A549 (cell line): Measurements from ENCODE around the gene NLRP1. TPM values are rescaled to one million over a fixed set of nuclear protein-coding genes. Genes with fewer than 3 reads are reported as not detected.

ENCODE experiments used
- ATAC-seq, 2 experiments: fragments of 200-7000 bp in 1 of 2; fragments of >200 bp in 1 of 2; cut with Nextera tagmentation in 1 of 2; cut with Tn5 transposase in 1 of 2; 3 replicates each; pipeline versions ENCODE4 v1.8.0 to v1.9.1; 2018 to 2020; ENCODE audit warnings: mild to moderate bottlenecking in 1 of 2, moderate library complexity in 1 of 2
- CTCF ChIA-PET: fragments of 300-600 bp; sonication (Branson Sonifier 250); formaldehyde crosslinking; extraction: SDS; loops from one replicate; lab custom pipeline; 2021; ENCODE audit warnings: antibody characterized with exemption, inconsistent platforms; lab: Yijun Ruan, JAX
- POLR2A ChIA-PET: fragments of 350-600 bp; formaldehyde crosslinking; extraction: SDS; loops from one replicate; lab custom pipeline; 2021; ENCODE audit warnings: antibody characterized with exemption, inconsistent platforms; lab: Yijun Ruan, JAX
- DNase-seq, 2 experiments: peaks; one replicate each; pipeline versions ENCODE4 v3.0.0 to v3.0.0-alpha.2; 2011 to 2016; ENCODE audit warnings: low read depth in 1 of 2, low spot score in 1 of 2
- FAIRE-seq: peaks from 2 replicates; lab custom pipeline; 2011; peaks lifted over from hg19 to GRCh38; lab: Jason Lieb, UNC
- H3K27ac ChIP-seq, 2 experiments: fragments of >200 bp; sonication (Bioruptor Twin); formaldehyde crosslinking; 3 replicates each; pipeline ENCODE4 v1.5.1; 2016 to 2017
- H3K4me1 ChIP-seq: fragments of >200 bp; sonication (Bioruptor Twin); formaldehyde crosslinking; 3 replicates; pipeline ENCODE4 v1.6.1; 2016
- H3K4me2 ChIP-seq: fragments of >200 bp; sonication (Bioruptor Twin); formaldehyde crosslinking; 3 replicates; pipeline ENCODE4 v1.6.1; 2016
- H3K4me3 ChIP-seq: fragments of >200 bp; sonication (Bioruptor Twin); formaldehyde crosslinking; 3 replicates; pipeline ENCODE4 v1.5.1; 2016
- H3K9me3 ChIP-seq: fragments of >200 bp; sonication (Bioruptor Twin); formaldehyde crosslinking; 3 replicates; pipeline ENCODE4 v1.6.1; 2016
- ATOH8 ChIP-seq: fragments of 250-450 bp; sonication (Bioruptor Pico); IDR thresholded peaks from 2 replicates; pipeline ENCODE4 v1.5.0; 2020; ENCODE audit warnings: low read depth, mild to moderate bottlenecking, moderate library complexity
- BCL3 ChIP-seq: fragments of >200 bp; sonication (Bioruptor Twin); formaldehyde crosslinking; IDR thresholded peaks from 3 replicates; pipeline ENCODE4 v1.6.1; 2016
- CEBPB ChIP-seq, 2 experiments: fragments of >200 bp in 1 of 2; sonication (Bioruptor Twin) in 1 of 2; formaldehyde crosslinking in 1 of 2; IDR thresholded peaks; 2 replicates each; pipeline ENCODE4 v1.6.1; 2012 to 2016
- EHMT2 ChIP-seq: fragments of 200-600 bp; sonication (generic); IDR thresholded peaks from 2 replicates; pipeline ENCODE4 v1.6.1; 2016; ENCODE audit warnings: antibody characterized with exemption, low read depth, mild to moderate bottlenecking, moderate library complexity
- ELK1 ChIP-seq: fragments of 150-350 bp; IDR thresholded peaks from 2 replicates; pipeline ENCODE4 v1.6.1; 2014; ENCODE audit warnings: low read depth, mild to moderate bottlenecking, low read length
- ESRRA ChIP-seq: fragments of 150-350 bp; IDR thresholded peaks from 2 replicates; pipeline ENCODE4 v1.6.1; 2014; ENCODE audit warnings: mild to moderate bottlenecking, low read length, borderline replicate concordance
- FOSB ChIP-seq: fragments of 250-450 bp; sonication (Bioruptor Pico); IDR thresholded peaks from 2 replicates; pipeline ENCODE4 v1.5.0; 2020; ENCODE audit warnings: mild to moderate bottlenecking, moderate library complexity
- GATA3 ChIP-seq: IDR thresholded peaks from 2 replicates; pipeline ENCODE4 v1.6.1; 2012; ENCODE audit warnings: borderline replicate concordance
- HES2 ChIP-seq: fragments of >200 bp; sonication (Bioruptor Twin); formaldehyde crosslinking; IDR thresholded peaks from 2 replicates; pipeline ENCODE4 v1.6.1; 2016
- HMGXB4 ChIP-seq: fragments of 250-450 bp; sonication (Bioruptor Pico); IDR thresholded peaks from 2 replicates; pipeline ENCODE4 v1.5.0; 2021; ENCODE audit warnings: mild to moderate bottlenecking, moderate library complexity, borderline replicate concordance
- JUN ChIP-seq, 2 experiments: fragments of >200 bp; sonication (Bioruptor Twin); formaldehyde crosslinking; IDR thresholded peaks; 2 replicates in 1 of 2; 3 replicates in 1 of 2; pipeline ENCODE4 v1.6.1; 2016 to 2017
- MAFK ChIP-seq: fragments of 450-650 bp; IDR thresholded peaks from 2 replicates; pipeline ENCODE4 v1.6.1; 2014; ENCODE audit not compliant: partially characterized antibody
- PBX3 ChIP-seq: IDR thresholded peaks from 2 replicates; pipeline ENCODE4 v1.6.1; 2012
- POLR2AphosphoS2 ChIP-seq: conservative IDR thresholded peaks from 2 replicates; pipeline ENCODE4 v1.6.1; 2012; ENCODE audit warnings: low read length, improper control_type of control experiment, inconsistent platforms
- RNF2 ChIP-seq: fragments of 200-600 bp; sonication (generic); IDR thresholded peaks from 2 replicates; pipeline ENCODE4 v1.6.1; 2016; ENCODE audit warnings: low read depth, mild to moderate bottlenecking, antibody characterized with exemption, moderate library complexity, borderline replicate concordance
- SMC3 ChIP-seq: fragments of >200 bp; sonication (Bioruptor Twin); formaldehyde crosslinking; IDR thresholded peaks from 3 replicates; pipeline ENCODE4 v1.6.1; 2018; ENCODE audit warnings: inconsistent platforms
- TP53 ChIP-seq: fragments of 250-450 bp; sonication (Bioruptor Pico); IDR thresholded peaks from 2 replicates; pipeline ENCODE4 v1.5.0; 2021; ENCODE audit warnings: mild to moderate bottlenecking, moderate library complexity
- ZFP36 ChIP-seq: fragments of 450-650 bp; IDR thresholded peaks from 2 replicates; pipeline ENCODE4 v1.6.1; 2014; ENCODE audit warnings: borderline replicate concordance; ENCODE audit not compliant: partially characterized antibody
- ZNF302 ChIP-seq: fragments of 250-450 bp; sonication (Bioruptor Pico); IDR thresholded peaks from 2 replicates; pipeline ENCODE4 v1.9.0; 2021; ENCODE audit warnings: inconsistent platforms, mild to moderate bottlenecking, moderate library complexity
- ZSCAN20 ChIP-seq: fragments of 250-450 bp; sonication (Bioruptor Pico); IDR thresholded peaks from 2 replicates; pipeline ENCODE4 v1.8.0; 2022; ENCODE audit warnings: mild to moderate bottlenecking, moderate library complexity
- WGBS: methylation state at CpG from one replicate; pipeline ENCODE4 v1.1.6; 2017; ENCODE audit errors: missing lambda C conversion rate; 5-methylcytosine and 5-hydroxymethylcytosine counted together
- polyA plus RNA-seq, 4 experiments: library from polyadenylated mRNA; depleted of rRNA in 3 of 4; stranded (reverse); fragments of >200 nt; fragmentation: RNase III in 1 of 4; extraction: RNeasy Plus Mini Kit Qiagen cat#74134 plus additional on column Dnase treatment in 1 of 4; gene quantifications; 2 replicates in 3 of 4; 3 replicates in 1 of 4; pipeline ENCODE4 v1.2.3, GENCODE V29; 2011 to 2017

The NLRP1 gene
- polyA plus RNA-seq, 2 of the 4 experiments (the other 2 are of a cell fraction): 1.1 to 4.4 TPM

GRCh38 chr17:5464717-5465507 lies 119.4 kb downstream of the NLRP1 start:
- FAIRE-seq: no peak
- Histone ChIP-seq H3K27ac (no peak overlapping the region), H3K4me2 (no peak overlapping the region), H3K4me3 (no peak overlapping the region), H3K9me3 (no peaks in the 10 kb centered on the region), H3K4me1 (peaks cover 9% of the 10 kb centered on the region; the same call in 2 of the 3 replicates)
- WGBS: 88% methylated on average over 10 of the region's 10 CpGs
- no peak for ATAC-seq
- ChIA-PET CTCF (interaction anchor here (0.6 to 13.3 kb wide), 5 partner anchors 10 to 42 kb away, joined by 3 to 86 read pairs (median 3); partner anchors contain the start of gene C1QBP), POLR2A (no interaction called here)
- DNase-seq: no peak
- TF ChIP-seq TP53 (CRISPR knock-in tag) (no peak), ZFP36 (no peak), ATOH8 (CRISPR knock-in tag) (no peak), RNF2 (no peak), HMGXB4 (CRISPR knock-in tag) (no peak), GATA3 (no peak), ZNF302 (CRISPR knock-in tag) (no peak), CEBPB (IDR thresholded peaks at IDR 0.05) (no peak), EHMT2 (no peak), MAFK (no peak), ESRRA (no peak), ELK1 (no peak), POLR2AphosphoS2 (no peak), BCL3 (no peak), FOSB (CRISPR knock-in tag) (no peak), HES2 (no peak), ZSCAN20 (CRISPR knock-in tag) (no peak), JUN (IDR thresholded peaks at IDR 0.05) (no peak), SMC3 (no peak), PBX3 (no peak)

Other genes starting within 250 kb of the NLRP1 start
- 175 and 180 TPM in 2 replicates for gene NUP88, start 164.8 kb downstream of the NLRP1 start, polyA plus RNA-seq (2011; rRNA removed)
- 121 to 133 TPM (median 121 TPM) in 3 replicates for gene NUP88, start 164.8 kb downstream of the NLRP1 start, polyA plus RNA-seq (2017; fragmentation: RNase III; extraction: RNeasy Plus Mini Kit Qiagen cat#74134 plus additional on column Dnase treatment)
- gene RPAIN, start 164.3 kb downstream of the NLRP1 start, polyA plus RNA-seq (2011; rRNA removed): 62.9 and 67.6 TPM in 2 replicates
- gene RPAIN, start 164.3 kb downstream of the NLRP1 start, polyA plus RNA-seq (2017; fragmentation: RNase III; extraction: RNeasy Plus Mini Kit Qiagen cat#74134 plus additional on column Dnase treatment): 71.9 to 81.2 TPM (median 72.8 TPM) in 3 replicates
- gene C1QBP, start 145.4 kb downstream of the NLRP1 start, polyA plus RNA-seq (2011; rRNA removed): 448 and 683 TPM in 2 replicates
- gene C1QBP, start 145.4 kb downstream of the NLRP1 start, polyA plus RNA-seq (2017; fragmentation: RNase III; extraction: RNeasy Plus Mini Kit Qiagen cat#74134 plus additional on column Dnase treatment): 527 to 609 TPM (median 557 TPM) in 3 replicates
- 29.5 and 35.7 TPM in 2 replicates for gene DHX33, start 115.5 kb downstream of the NLRP1 start, polyA plus RNA-seq (2011; rRNA removed)
- gene DHX33, start 115.5 kb downstream of the NLRP1 start, polyA plus RNA-seq (2017; fragmentation: RNase III; extraction: RNeasy Plus Mini Kit Qiagen cat#74134 plus additional on column Dnase treatment): 26.7 to 30.4 TPM (median 27.8 TPM) in 3 replicates
- gene DERL2, start 98.3 kb downstream of the NLRP1 start, polyA plus RNA-seq (2011; rRNA removed): 137 and 139 TPM in 2 replicates
- 113 to 120 TPM (median 115 TPM) in 3 replicates for gene DERL2, start 98.3 kb downstream of the NLRP1 start, polyA plus RNA-seq (2017; fragmentation: RNase III; extraction: RNeasy Plus Mini Kit Qiagen cat#74134 plus additional on column Dnase treatment)
- 36.6 and 38.2 TPM in 2 replicates for gene MIS12, start 97.9 kb downstream of the NLRP1 start, polyA plus RNA-seq (2011; rRNA removed)
- 25.9 to 28.2 TPM (median 26.6 TPM) in 3 replicates for gene MIS12, start 97.9 kb downstream of the NLRP1 start, polyA plus RNA-seq (2017; fragmentation: RNase III; extraction: RNeasy Plus Mini Kit Qiagen cat#74134 plus additional on column Dnase treatment)